Activated CD4-positive, alpha-beta T cell treated with anti-CD3 and anti-CD28 coated beads for 48 hours (primary cell): ENCODE results near the gene FSCN2.

Experiments
- DNase-seq: peaks from one replicate; pipeline ENCODE4 v3.0.0-alpha.2; 2020

Gene FSCN2

DNA sequence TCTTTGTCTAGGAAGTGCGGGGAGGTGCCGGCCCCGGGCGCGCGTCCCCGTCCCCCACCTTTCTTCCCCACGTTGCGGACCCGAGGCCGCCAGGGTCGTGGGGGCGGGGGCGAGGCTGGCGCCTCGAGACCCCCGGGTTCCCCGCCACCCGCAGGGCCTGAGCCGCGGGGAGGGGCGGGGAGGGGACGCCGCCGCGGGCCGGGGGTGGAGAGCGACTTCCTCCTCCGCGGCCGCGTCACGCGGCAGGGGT, 13.8 kb upstream of the FSCN2 start:
- no peak for DNase-seq

- peak; percentile 80 for DNase-seq
Measured at GRCh38 chr17:81514739-81515529, 13.2 kb upstream of the FSCN2 start.

GRCh38 chr17:81515530-81516041, 12.6 kb upstream of the FSCN2 start:
- DNase-seq: no peak

- no peak for DNase-seq
Measured at GRCh38 chr17:81516439-81516838, 11.7 kb upstream of the FSCN2 start.

- DNase-seq: no peak
Measured at GRCh38 chr17:81517009-81517338, 11.2 kb upstream of the FSCN2 start.

- no peak for DNase-seq
Measured at GRCh38 chr17:81517339-81518112, 10.7 kb upstream of the FSCN2 start.

DNA sequence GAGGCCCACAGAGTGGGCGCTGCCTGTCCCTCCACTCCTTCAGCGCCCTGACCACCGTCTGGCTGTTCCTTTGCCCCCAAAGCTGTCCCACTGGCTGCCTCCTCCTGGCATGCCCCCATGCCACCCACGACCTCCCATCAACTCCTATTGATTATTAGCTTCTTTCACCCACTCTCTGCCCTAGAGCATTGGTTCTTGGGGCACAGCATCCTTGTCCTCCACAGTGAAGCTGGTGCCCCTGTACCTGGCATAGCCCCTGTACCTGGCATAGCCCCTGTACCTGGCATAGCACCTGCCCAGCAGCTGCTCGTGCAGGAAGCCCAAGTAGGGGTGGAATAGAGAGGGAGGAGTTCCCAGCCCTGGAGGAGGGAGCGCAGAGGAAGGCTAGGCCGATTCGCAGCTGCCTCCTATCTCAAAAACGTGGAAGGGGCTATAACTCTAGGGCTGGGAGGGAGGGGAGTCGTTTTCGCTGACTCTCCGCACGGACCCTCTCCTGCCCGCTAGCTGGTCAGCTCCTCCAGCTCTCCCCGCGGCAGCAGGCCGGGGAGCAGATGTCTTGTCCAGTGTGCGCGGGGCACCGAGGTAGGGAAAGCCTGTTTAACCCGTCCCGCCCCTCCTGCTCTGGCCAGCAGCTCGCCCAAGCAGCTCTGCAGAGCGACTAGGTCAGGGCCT, 9.9 kb upstream of the FSCN2 start:
- DNase-seq: no peak

DNA sequence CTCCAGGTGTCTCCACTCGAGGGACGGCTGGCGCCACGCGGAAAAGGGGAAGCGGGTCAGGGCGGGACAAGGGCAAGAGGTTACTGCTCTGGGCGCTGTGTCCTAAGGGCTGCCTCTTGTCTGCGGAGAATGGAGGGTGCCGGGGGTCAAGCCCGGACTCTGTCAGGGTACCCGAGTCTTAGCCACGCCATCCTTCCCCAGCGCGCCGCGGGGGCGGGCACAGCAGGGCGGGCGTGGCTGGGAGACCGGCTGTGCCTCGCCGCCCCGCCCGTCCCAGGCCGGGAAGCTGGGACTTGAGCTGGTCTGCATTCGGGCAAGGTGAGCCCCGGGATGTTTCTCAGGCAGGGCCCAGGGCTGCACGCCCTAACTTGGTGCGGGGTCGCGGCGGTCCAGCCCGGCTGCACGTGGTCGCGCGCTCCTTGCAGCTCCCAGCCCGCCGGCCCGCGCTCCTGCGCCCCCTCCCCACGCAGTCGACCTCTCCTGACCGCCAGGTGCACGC, 9.3 kb upstream of the FSCN2 start:
- DNase-seq: peak; percentile 38

- DNase-seq: peak; percentile 72
Measured at GRCh38 chr17:81519284-81520020, 8.7 kb upstream of the FSCN2 start.

GRCh38 chr17:81520021-81520901, 7.9 kb upstream of the FSCN2 start:
- no peak for DNase-seq

- no peak for DNase-seq
Measured at GRCh38 chr17:81522491-81523401, 5.4 kb upstream of the FSCN2 start.

DNA sequence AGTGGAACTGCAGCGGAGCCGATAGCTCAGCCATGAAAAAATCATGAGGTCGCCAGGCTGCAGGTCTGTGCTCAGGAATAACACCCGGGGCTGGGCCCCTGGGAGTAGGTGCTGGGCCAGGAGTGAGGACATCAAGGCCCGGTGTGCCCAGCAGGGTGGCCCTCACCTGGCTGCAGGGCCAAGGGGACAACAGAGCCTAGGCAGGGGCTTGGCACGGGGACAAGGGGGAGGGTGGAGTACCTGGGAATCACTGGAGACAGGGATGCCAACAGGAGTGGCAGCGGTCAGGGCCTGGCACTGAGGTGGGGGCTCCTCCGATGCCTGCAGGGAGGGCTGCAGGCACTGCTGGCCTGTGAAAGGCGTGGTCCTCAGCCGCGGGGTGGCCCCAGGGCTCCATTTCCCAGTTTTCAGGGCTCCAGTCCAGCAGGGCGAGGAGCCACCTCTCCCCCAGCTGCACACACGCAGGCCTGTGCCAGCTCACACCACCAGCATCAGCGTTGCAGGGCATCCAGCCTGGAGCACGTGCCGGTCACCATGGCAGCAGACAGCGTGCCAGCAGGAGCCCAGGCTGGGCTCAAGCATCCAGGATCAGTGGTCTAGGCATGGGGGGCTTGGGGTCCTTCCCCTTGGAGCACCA, 4.7 kb upstream of the FSCN2 start:
- no peak for DNase-seq

DNA sequence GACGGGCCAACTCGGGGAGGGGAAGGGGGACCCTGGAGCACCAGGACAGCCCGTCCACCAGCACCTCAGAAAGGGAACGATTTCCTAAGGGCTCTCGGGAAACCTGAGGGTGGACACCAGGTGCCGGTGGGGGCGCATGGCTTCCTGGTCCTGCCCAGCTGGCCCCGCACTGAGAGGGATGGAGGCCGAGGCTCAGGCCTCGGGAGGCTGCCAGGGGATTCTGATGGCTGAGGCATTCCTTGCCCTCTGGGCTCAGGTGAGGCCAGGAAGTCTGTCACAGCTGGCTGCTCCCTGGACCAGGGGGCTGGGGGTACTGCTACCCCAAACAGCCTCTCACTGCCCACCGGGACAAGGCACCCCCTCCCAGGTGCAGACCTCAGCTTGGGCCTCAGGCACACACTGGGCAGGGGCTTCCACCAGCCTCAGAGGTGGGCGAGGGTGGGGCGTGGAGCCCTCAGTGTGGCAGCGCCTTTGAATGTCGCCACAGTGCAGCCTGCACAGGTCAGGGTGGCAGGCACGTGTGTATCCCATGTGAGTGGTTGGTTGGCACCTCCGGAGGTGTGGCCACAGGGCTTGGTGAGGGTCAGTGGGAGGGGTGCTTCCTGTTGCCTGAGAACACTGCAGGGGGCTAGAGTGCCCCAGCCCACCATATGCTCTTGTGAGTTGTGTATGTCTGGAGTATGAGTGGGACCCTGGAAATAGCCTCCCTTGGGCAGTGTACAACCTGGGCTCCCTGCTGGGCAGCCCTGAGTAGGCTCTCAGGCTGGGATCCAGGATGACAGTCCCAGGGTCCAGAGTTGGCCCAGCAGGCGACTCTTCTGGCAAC, 3.9 kb upstream of the FSCN2 start:
- no peak for DNase-seq

GRCh38 chr17:81524865-81525159, 3.4 kb upstream of the FSCN2 start:
- DNase-seq: no peak

- no peak for DNase-seq
Measured at GRCh38 chr17:81526662-81527571, 1.3 kb upstream of the FSCN2 start.

GRCh38 chr17:81528384-81528650, 140 bp downstream of the FSCN2 start:
- no peak for DNase-seq

DNA sequence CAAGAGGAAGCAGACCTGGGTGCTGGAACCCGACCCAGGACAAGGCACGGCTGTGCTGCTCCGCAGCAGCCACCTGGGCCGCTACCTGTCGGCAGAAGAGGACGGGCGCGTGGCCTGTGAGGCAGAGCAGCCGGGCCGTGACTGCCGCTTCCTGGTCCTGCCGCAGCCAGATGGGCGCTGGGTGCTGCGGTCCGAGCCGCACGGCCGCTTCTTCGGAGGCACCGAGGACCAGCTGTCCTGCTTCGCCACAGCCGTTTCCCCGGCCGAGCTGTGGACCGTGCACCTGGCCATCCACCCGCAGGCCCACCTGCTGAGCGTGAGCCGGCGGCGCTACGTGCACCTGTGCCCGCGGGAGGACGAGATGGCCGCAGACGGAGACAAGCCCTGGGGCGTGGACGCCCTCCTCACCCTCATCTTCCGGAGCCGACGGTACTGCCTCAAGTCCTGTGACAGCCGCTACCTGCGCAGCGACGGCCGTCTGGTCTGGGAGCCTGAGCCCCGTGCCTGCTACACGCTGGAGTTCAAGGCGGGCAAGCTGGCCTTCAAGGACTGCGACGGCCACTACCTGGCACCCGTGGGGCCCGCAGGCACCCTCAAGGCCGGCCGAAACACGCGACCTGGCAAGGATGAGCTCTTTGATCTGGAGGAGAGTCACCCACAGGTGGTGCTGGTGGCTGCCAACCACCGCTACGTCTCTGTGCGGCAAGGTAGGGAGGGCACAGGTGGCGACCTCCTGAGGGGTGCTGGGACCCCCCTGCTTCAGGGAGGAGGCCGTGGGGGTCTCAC, 667 bp downstream of the FSCN2 start:
- DNase-seq: no peak

DNA sequence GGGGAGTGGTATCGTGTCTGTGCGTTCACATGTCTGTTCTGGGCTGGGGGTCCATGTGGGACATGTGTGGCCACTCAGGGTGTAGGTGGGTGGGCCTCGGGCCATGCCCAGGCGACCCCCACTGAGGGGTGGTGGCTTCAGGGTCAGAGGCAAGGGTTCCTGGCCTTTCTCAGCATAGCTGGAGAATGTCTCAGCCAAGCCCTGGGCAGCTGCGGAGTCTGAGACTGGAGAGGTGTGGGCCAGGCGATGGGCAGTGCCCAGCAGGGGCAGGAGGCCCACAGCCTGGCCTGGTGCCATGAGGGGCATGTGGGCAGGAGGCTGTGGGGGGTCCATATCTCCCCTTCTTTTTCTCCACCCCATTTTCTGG, 1.2 kb downstream of the FSCN2 start:
- DNase-seq: no peak
